ENCODE results near the gene BPIFA3. TPM values are rescaled to one million over a fixed set of nuclear protein-coding genes. Genes with fewer than 3 reads are reported as not detected.

The BPIFA3 gene
- total RNA-seq, 4 donors from 2014 or later: not detected

DNA sequence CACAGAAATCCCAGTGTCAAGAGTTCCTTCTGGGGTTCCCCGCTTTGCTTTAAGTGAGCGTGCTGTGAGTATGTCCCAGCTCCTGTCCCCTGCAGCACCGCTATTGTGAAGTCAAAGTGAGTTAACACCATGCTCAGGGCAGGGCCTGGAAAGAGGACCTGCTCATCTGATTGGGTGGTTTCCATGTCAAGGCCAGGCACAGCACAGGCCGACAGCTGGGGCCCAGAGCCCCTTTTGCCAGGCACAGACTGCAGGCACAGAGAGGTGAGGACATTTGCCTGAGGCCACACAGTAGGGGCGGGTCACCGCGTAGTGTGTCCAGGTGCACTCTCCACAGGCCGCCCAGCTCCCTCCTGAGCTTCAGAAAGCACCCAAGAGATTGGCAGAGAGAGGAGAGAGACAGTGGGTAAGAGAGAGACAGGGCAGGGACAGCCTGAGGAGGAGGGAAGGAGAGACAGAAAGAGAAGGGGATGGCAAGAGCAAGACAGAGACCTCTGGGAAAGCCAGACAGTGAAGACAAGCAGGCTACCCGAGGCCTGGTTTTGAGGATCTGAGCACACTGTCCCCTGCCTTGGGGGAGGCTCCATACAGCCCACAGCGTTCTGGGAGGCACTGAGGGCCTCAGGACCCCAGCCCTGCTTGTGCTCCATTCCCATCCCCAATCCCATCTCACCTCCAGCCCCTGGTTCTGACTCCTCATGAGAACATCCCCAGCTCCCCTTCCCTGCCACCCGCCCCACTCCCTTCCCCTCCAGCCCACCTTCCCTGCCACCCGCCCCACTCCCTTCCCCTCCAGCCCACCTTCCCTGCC lies 59.4 kb downstream of the BPIFA3 start:
- peaks cover 14 to 20% of the 10 kb centered on the region in 2 donors for H3K4me1 ChIP-seq
- no peaks in the 10 kb centered on the region for H3K9me3 ChIP-seq
- 83 to 87% methylated on average over 11 to 12 of the region's 12 CpGs for WGBS, 2 donors
- no peak for DNase-seq
- H3K4me3 ChIP-seq (replicated peaks in 1 of 3): no peak overlapping the region
- intact Hi-C loops (cut with DNase I): no loop called here
- no peaks in the 10 kb centered on the region for H3K36me3 ChIP-seq
- no peak for TF ChIP-seq CTCF (IDR thresholded peaks at IDR 0.05)
- no peak for TF ChIP-seq POLR2A (IDR thresholded peaks at IDR 0.05)
- no peaks in the 10 kb centered on the region for H3K27me3 ChIP-seq
- no peak overlapping the region for H3K27ac ChIP-seq

Other genes with a start within 250 kb of the BPIFA3 start
- gene SUN5, start 212.9 kb upstream of the BPIFA3 start, total RNA-seq: not detected
- not detected for gene BPIFB2, start 209.6 kb upstream of the BPIFA3 start, total RNA-seq
- gene BPIFB6, start 185.7 kb upstream of the BPIFA3 start, total RNA-seq: not detected
- gene BPIFB3, start 163.4 kb upstream of the BPIFA3 start, total RNA-seq: not detected
- gene BPIFB4, start 137.7 kb upstream of the BPIFA3 start, total RNA-seq: not detected
- gene BPIFA2, start 49.2 kb upstream of the BPIFA3 start, total RNA-seq: not detected
- not detected for gene BPIFA1, start 18.6 kb downstream of the BPIFA3 start, total RNA-seq
- gene BPIFB1, start 65.9 kb downstream of the BPIFA3 start, total RNA-seq: not detected
- 10 to 100 TPM; 26.6 to 41.8 (median 37.8) TPM for gene CDK5RAP1, start 184.2 kb downstream of the BPIFA3 start, total RNA-seq
- gene SNTA1, start 226.4 kb downstream of the BPIFA3 start, total RNA-seq: 100 to 1,000 TPM; 193 to 291 (median 248) TPM

Measured in thyroid gland (tissue), 4 donors.